IMR-90 (cell line): ENCODE results near the gene STAT5B. TPM values are rescaled to one million over a fixed set of nuclear protein-coding genes. Genes with fewer than 3 reads are reported as not detected.

Experiments
- ATAC-seq: fragments of 200-7000 bp; cut with Tn5 transposase; 2 replicates; pipeline ENCODE4 v1.9.1; 2020; ENCODE audit warnings: low read depth, mild to moderate bottlenecking, moderate library complexity
- BruUV-seq: library from RNA; stranded (reverse); fragments of 400-500 nt; replicated peaks from 2 replicates; lab custom pipeline; 2021; lab: Mats Ljungman, UMichigan
- CTCF ChIA-PET: fragments of 300-600 bp; formaldehyde crosslinking; extraction: SDS; loops from one replicate; lab custom pipeline; 2021; ENCODE audit warnings: antibody characterized with exemption; lab: Yijun Ruan, JAX
- POLR2A ChIA-PET: fragments of 300-600 bp; sonication (Branson Sonifier 250); formaldehyde crosslinking; loops from one replicate; lab custom pipeline; 2022; ENCODE audit warnings: antibody characterized with exemption; ENCODE audit not compliant: unreplicated experiment; lab: Charles Lee
- DNase-seq: peaks from one replicate; pipeline ENCODE4 v3.0.0; 2013
- H2AFZ ChIP-seq: replicated peaks from 2 replicates; pipeline ENCODE3; 2013; ENCODE audit warnings: low read length, mild to moderate bottlenecking; ENCODE audit not compliant: poor library complexity
- H2AK5ac ChIP-seq: 2 replicates; pipeline ENCODE4 v1.6.1; 2013; ENCODE audit warnings: low read depth, low read length, inconsistent platforms
- H2AK9ac ChIP-seq: replicated peaks from 2 replicates; pipeline ENCODE3; 2013; ENCODE audit warnings: mild to moderate bottlenecking, low read depth, low read length, moderate library complexity; ENCODE audit not compliant: poor library complexity
- H2BK120ac ChIP-seq: 2 replicates; pipeline ENCODE4 v1.6.1; 2013; ENCODE audit warnings: low read depth, low read length, inconsistent platforms
- H2BK15ac ChIP-seq: 3 replicates; pipeline ENCODE4 v1.6.1; 2013; ENCODE audit warnings: low read depth, low read length, inconsistent platforms
- H2BK20ac ChIP-seq: 2 replicates; pipeline ENCODE4 v1.6.1; 2013; ENCODE audit warnings: low read depth, mild to moderate bottlenecking, inconsistent platforms, low read length, moderate library complexity
- H2BK5ac ChIP-seq: 2 replicates; pipeline ENCODE4 v1.6.1; 2013; ENCODE audit warnings: mild to moderate bottlenecking, low read depth, low read length, inconsistent platforms; ENCODE audit not compliant: poor library complexity, severe bottlenecking
- H3K14ac ChIP-seq: replicated peaks from 2 replicates; pipeline ENCODE4 v1.6.1; 2013; ENCODE audit warnings: low read depth, low read length, inconsistent platforms
- H3K18ac ChIP-seq: 2 replicates; pipeline ENCODE4 v1.6.1; 2013; ENCODE audit warnings: low read depth, low read length, control low read depth
- H3K23ac ChIP-seq: 2 replicates; pipeline ENCODE4 v1.6.1; 2013; ENCODE audit warnings: low read depth, low read length, inconsistent platforms
- H3K27ac ChIP-seq: 2 replicates; pipeline ENCODE4 v1.5.1; 2013; ENCODE audit warnings: mild to moderate bottlenecking, control low read depth, low read length; ENCODE audit not compliant: insufficient read depth
- H3K27me3 ChIP-seq: 2 replicates; pipeline ENCODE4 v1.6.1; 2013; ENCODE audit warnings: low read length; ENCODE audit not compliant: control insufficient read depth, insufficient read depth
- H3K36me3 ChIP-seq: 2 replicates; pipeline ENCODE4 v1.6.1; 2013; ENCODE audit warnings: low read length, mixed read lengths; ENCODE audit not compliant: control insufficient read depth, insufficient read depth
- H3K4ac ChIP-seq: 2 replicates; pipeline ENCODE4 v1.6.1; 2013; ENCODE audit warnings: low read depth, low read length, inconsistent platforms
- H3K4me1 ChIP-seq: 2 replicates; pipeline ENCODE4 v1.6.1; 2013; ENCODE audit warnings: low read length, mixed read lengths; ENCODE audit not compliant: control insufficient read depth, insufficient read depth
- H3K4me2 ChIP-seq: 2 replicates; pipeline ENCODE4 v1.6.1; 2013; ENCODE audit warnings: low read depth, mild to moderate bottlenecking, control low read depth, low read length, moderate library complexity
- H3K4me3 ChIP-seq: 2 replicates; pipeline ENCODE4 v1.5.1; 2013; ENCODE audit warnings: low read depth, mild to moderate bottlenecking, control low read depth, low read length, moderate library complexity; ENCODE audit not compliant: insufficient read depth
- H3K56ac ChIP-seq: 2 replicates; pipeline ENCODE4 v1.6.1; 2013; ENCODE audit warnings: low read length, inconsistent platforms; ENCODE audit not compliant: insufficient read depth; ENCODE audit errors: extremely low read depth
- H3K79me1 ChIP-seq, 2 experiments: 2 replicates each; pipeline ENCODE4 v1.6.1; 2013; ENCODE audit warnings: low read length in 2 of 2, inconsistent platforms in 1 of 2, low read depth in 1 of 2
- H3K9ac ChIP-seq: 2 replicates; pipeline ENCODE4 v1.6.1; 2013; ENCODE audit warnings: low read depth, low read length, control low read depth
- H3K9me1 ChIP-seq: 2 replicates; pipeline ENCODE4 v1.6.1; 2013; ENCODE audit warnings: low read length, inconsistent platforms; ENCODE audit not compliant: insufficient read depth
- H3K9me3 ChIP-seq: 2 replicates; pipeline ENCODE4 v1.6.1; 2013; ENCODE audit warnings: low read length; ENCODE audit not compliant: control insufficient read depth, insufficient read depth
- H4K20me1 ChIP-seq: 2 replicates; pipeline ENCODE4 v1.6.1; 2013; ENCODE audit warnings: low read length, inconsistent platforms; ENCODE audit not compliant: insufficient read depth
- H4K5ac ChIP-seq: 2 replicates; pipeline ENCODE4 v1.6.1; 2013; ENCODE audit warnings: mild to moderate bottlenecking, low read depth, low read length, control low read depth
- H4K8ac ChIP-seq, 2 experiments: 2 replicates each; pipeline ENCODE4 v1.6.1; 2013; ENCODE audit warnings: low read depth in 2 of 2, low read length in 2 of 2, control low read depth in 1 of 2, inconsistent platforms in 1 of 2
- H4K91ac ChIP-seq: 2 replicates; pipeline ENCODE4 v1.6.1; 2013; ENCODE audit warnings: low read depth, low read length, inconsistent platforms; ENCODE audit not compliant: insufficient read depth
- BHLHE40 ChIP-seq: fragments of 150-350 bp; IDR thresholded peaks from 2 replicates; pipeline ENCODE4 v1.6.1; 2016; ENCODE audit warnings: mild to moderate bottlenecking, low read depth, low read length
- CEBPB ChIP-seq: IDR thresholded peaks from 2 replicates; pipeline ENCODE4 v1.6.1; 2012; ENCODE audit warnings: low read depth, low read length, improper control_type of control experiment
- CHD1 ChIP-seq: IDR thresholded peaks from 2 replicates; pipeline ENCODE4 v1.6.1; 2012; ENCODE audit warnings: low read depth, low read length, improper control_type of control experiment
- CTCF ChIP-seq: conservative IDR thresholded peaks from 2 replicates; pipeline ENCODE4 v1.5.1; 2012; ENCODE audit warnings: mild to moderate bottlenecking, low read depth, low read length, improper control_type of control experiment
- ELK1 ChIP-seq: fragments of 150-350 bp; IDR thresholded peaks from 2 replicates; pipeline ENCODE4 v1.6.1; 2016; ENCODE audit warnings: low read depth, mild to moderate bottlenecking, low read length, moderate library complexity, borderline replicate concordance
- FOS ChIP-seq: fragments of 150-350 bp; IDR thresholded peaks from 2 replicates; pipeline ENCODE4 v1.6.1; 2016; ENCODE audit warnings: low read depth, low read length
- MAFK ChIP-seq: IDR thresholded peaks from 2 replicates; pipeline ENCODE4 v1.6.1; 2012; ENCODE audit warnings: low read depth, low read length, improper control_type of control experiment
- MAZ ChIP-seq: IDR thresholded peaks from 2 replicates; pipeline ENCODE4 v1.6.1; 2012; ENCODE audit warnings: low read depth, mild to moderate bottlenecking, low read length, improper control_type of control experiment, moderate library complexity, borderline replicate concordance
- MXI1 ChIP-seq: IDR thresholded peaks from 2 replicates; pipeline ENCODE4 v1.6.1; 2012; ENCODE audit warnings: low read depth, mild to moderate bottlenecking, low read length, moderate library complexity, borderline replicate concordance
- NFE2L2 ChIP-seq: fragments of 150-350 bp; IDR thresholded peaks from 2 replicates; pipeline ENCODE4 v1.6.1; 2016; ENCODE audit warnings: low read depth, mild to moderate bottlenecking, low read length
- POLR2A ChIP-seq: IDR thresholded peaks from 2 replicates; pipeline ENCODE4 v1.6.1; 2012; ENCODE audit warnings: mild to moderate bottlenecking, low read depth, low read length
- RAD21 ChIP-seq: IDR thresholded peaks from 2 replicates; pipeline ENCODE4 v1.6.1; 2012; ENCODE audit warnings: low read length, improper control_type of control experiment
- RCOR1 ChIP-seq: IDR thresholded peaks from 2 replicates; pipeline ENCODE4 v1.6.1; 2012; ENCODE audit warnings: mild to moderate bottlenecking, low read length, improper control_type of control experiment; ENCODE audit not compliant: insufficient replicate concordance
- RFX5 ChIP-seq: IDR thresholded peaks from 2 replicates; pipeline ENCODE4 v1.8.0; 2012; ENCODE audit warnings: low read depth, mild to moderate bottlenecking, low read length, moderate library complexity
- SMC3 ChIP-seq: fragments of 150-350 bp; IDR thresholded peaks from 2 replicates; pipeline ENCODE4 v1.6.1; 2016; ENCODE audit warnings: low read depth, mild to moderate bottlenecking, antibody characterized with exemption, low read length, moderate library complexity
- USF2 ChIP-seq: fragments of 150-350 bp; IDR thresholded peaks from 2 replicates; pipeline ENCODE4 v1.6.1; 2017; ENCODE audit warnings: mild to moderate bottlenecking, antibody characterized with exemption, low read length, low read depth
- WGBS, 2 experiments: methylation state at CpG; one replicate each; pipeline versions ENCODE4 v1.1.5 to v1.1.7; 2013; ENCODE audit warnings: missing lambda C conversion rate in 2 of 2; ENCODE audit not compliant: insufficient read length in 1 of 2; ENCODE audit errors: extremely low coverage in 2 of 2; 5-methylcytosine and 5-hydroxymethylcytosine counted together
- dilution Hi-C: fragments of 300-500 bp; cut with HindIII; formaldehyde crosslinking; loops from one replicate; pipeline ENCODE4 v1.14.3; 2018; ENCODE audit warnings: low sequenced_read_pairs; ENCODE audit not compliant: unreplicated experiment
- in situ Hi-C: fragments of 300-500 bp; cut with MboI; formaldehyde crosslinking; loops from 3 replicates; pipeline ENCODE4 v1.14.3; 2019; ENCODE audit warnings: low sequenced_read_pairs, inconsistent platforms, mixed read lengths
- intact Hi-C: fragments of 100-400 bp; cut with micrococcal nuclease; formaldehyde crosslinking; loops from 2 replicates; pipeline ENCODE4 v1.10.0; 2022
- polyA plus RNA-seq, 3 experiments: library from polyadenylated mRNA; depleted of rRNA; stranded (reverse); fragments of >200 nt; gene quantifications; 2 replicates each; pipeline ENCODE4 v1.2.3, GENCODE V29; 2012; ENCODE audit warnings: low replicate concordance in 1 of 3
- total RNA-seq: library from RNA; depleted of rRNA; stranded (reverse); fragments of >200 nt; gene quantifications from 2 replicates; pipeline ENCODE4 v1.2.3, GENCODE V29; 2012

STAT5B gene
- total and polyA plus RNA-seq, 2 of the 4 experiments (the other 2 are of a cell fraction), result 24.4 to 29.6 TPM

GRCh38 chr17:42233994-42234393 is 42.2 kb downstream of the STAT5B start:
- Histone ChIP-seq H3K9me1 (peaks cover 7% of the 10 kb centered on the region), H4K5ac (no peak overlapping the region; the same call in 1 of the 2 replicates), H4K91ac (no peak overlapping the region), H2AFZ (no peak overlapping the region), H3K27ac (no peak overlapping the region), H3K9me3 (no peaks in the 10 kb centered on the region), H3K4ac (no peak overlapping the region), H3K4me2 (peak overlapping the region; percentile 36; the same call in 1 of the 2 replicates), H3K56ac (no peak overlapping the region), H2AK5ac (no peak overlapping the region), H3K79me1 (peaks cover 27 to 68% of the 10 kb centered on the region in 2 experiments), H3K9ac (no peak overlapping the region), H2AK9ac (no peak overlapping the region), H4K20me1 (peaks cover 16% of the 10 kb centered on the region), H2BK5ac (no peak overlapping the region), H3K18ac (no peak overlapping the region), H3K23ac (no peak overlapping the region), H2BK120ac (no peak overlapping the region), H3K27me3 (no peaks in the 10 kb centered on the region), H2BK15ac (no peak overlapping the region), H3K36me3 (peaks cover 1% of the 10 kb centered on the region; the same call in 1 of the 2 replicates), H2BK20ac (no peak overlapping the region), H3K4me1 (no peaks in the 10 kb centered on the region; the same call in 1 of the 2 replicates), H4K8ac (no peak overlapping the region), H3K14ac (no peak overlapping the region), H3K4me3 (no peak overlapping the region)
- DNase-seq, result no peak
- WGBS, 2 experiments, result 100% methylated on average over 1 of the region's 2 CpGs; no CpG with 5 or more reads in 1 of the 2 experiments
- intact Hi-C loops, result no loop called here
- dilution Hi-C loops, result no loop called here
- in situ Hi-C loops, result no loop called here
- no peak for ATAC-seq
- no peak for TF ChIP-seq RCOR1
- TF ChIP-seq BHLHE40, result no peak
- TF ChIP-seq RFX5, result no peak
- no peak for TF ChIP-seq MXI1
- no peak for TF ChIP-seq NFE2L2
- no peak for TF ChIP-seq CHD1
- no peak for TF ChIP-seq CEBPB
- no peak for TF ChIP-seq MAZ
- TF ChIP-seq ELK1, result no peak
- TF ChIP-seq MAFK, result no peak
- TF ChIP-seq FOS, result no peak
- no peak for TF ChIP-seq CTCF
- no peak for TF ChIP-seq SMC3
- no peak for TF ChIP-seq USF2
- TF ChIP-seq POLR2A, result no peak
- no peak for TF ChIP-seq RAD21
- ChIA-PET POLR2A (no interaction called here), CTCF (no interaction called here)
- BruUV-seq, result no TSS peak
